NCI-H2227 (cell line): ENCODE measurements around the gene HHAT.

Source experiments
- DNase-seq: peaks from one replicate; lab custom pipeline; 2025; ENCODE audit not compliant: unreplicated experiment; lab: John Stamatoyannopoulos, UW

The HHAT gene

GRCh38 chr1:210477328-210477924, 148.7 kb downstream of the HHAT start:
- no peak for DNase-seq

GRCh38 chr1:210478820-210479219, 150.1 kb downstream of the HHAT start:
- no peak for DNase-seq

GRCh38 chr1:210482491-210482890, 153.8 kb downstream of the HHAT start:
- peak; percentile 26 for DNase-seq

- DNase-seq = peak; percentile 63
These were observed 154.4 kb downstream of the HHAT start for GRCh38 chr1:210482945-210483617.

- peak; percentile 32 for DNase-seq
These were observed 155.1 kb downstream of the HHAT start for GRCh38 chr1:210483821-210484220.

- DNase-seq = no peak
These were observed 158.3 kb downstream of the HHAT start for GRCh38 chr1:210487021-210487420.

GRCh38 chr1:210489491-210489890, 160.8 kb downstream of the HHAT start:
- DNase-seq = no peak

- no peak for DNase-seq
These were observed 162.1 kb downstream of the HHAT start for GRCh38 chr1:210490781-210491180.

GRCh38 chr1:210496063-210496462, 167.4 kb downstream of the HHAT start:
- no peak for DNase-seq

GRCh38 chr1:210499956-210500355, 171.3 kb downstream of the HHAT start:
- no peak for DNase-seq

GRCh38 chr1:210500831-210501230, 172.1 kb downstream of the HHAT start:
- no peak for DNase-seq

GRCh38 chr1:210504286-210504685, 175.6 kb downstream of the HHAT start:
- DNase-seq = no peak

GRCh38 chr1:210505601-210506496, 177.1 kb downstream of the HHAT start:
- no peak for DNase-seq

GRCh38 chr1:210506689-210507088, 178.0 kb downstream of the HHAT start:
- DNase-seq = no peak

- peak; percentile 31 for DNase-seq
These were observed 187.5 kb downstream of the HHAT start for GRCh38 chr1:210516092-210516656.

GRCh38 chr1:210516697-210517459, 188.2 kb downstream of the HHAT start:
- peak; percentile 31 for DNase-seq

GRCh38 chr1:210523830-210524229, 195.1 kb downstream of the HHAT start:
- no peak for DNase-seq

- DNase-seq = no peak
These were observed 197.2 kb downstream of the HHAT start for GRCh38 chr1:210525716-210526454.

- DNase-seq = no peak
These were observed 198.4 kb downstream of the HHAT start for GRCh38 chr1:210527091-210527490.
